ENCODE results near the gene SSBP3. TPM values are rescaled to one million over a fixed set of nuclear protein-coding genes. Genes with fewer than 3 reads are reported as not detected.

SSBP3 gene
- total RNA-seq, 4 donors from 2014 or later: 19.3 to 40.5 (median 31.3) TPM

DNA sequence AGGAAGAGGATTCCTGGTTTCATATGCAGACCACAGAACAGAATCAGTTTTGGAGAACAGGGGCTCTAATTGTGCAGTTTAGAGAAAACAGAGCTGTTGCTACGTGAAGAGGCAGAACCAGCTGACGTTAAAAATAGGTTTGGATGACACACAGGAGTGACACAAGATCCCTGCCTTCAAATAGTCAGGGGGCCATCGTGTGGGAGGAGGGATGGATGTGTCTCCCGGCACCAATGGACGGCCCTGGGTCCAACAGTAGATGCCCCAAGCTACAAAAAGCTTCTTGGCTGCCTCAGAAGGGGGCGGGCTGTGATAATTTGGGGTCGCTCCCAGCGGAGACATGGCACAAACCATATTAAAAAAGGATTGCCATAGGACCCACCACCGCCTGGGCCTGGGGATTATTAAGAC, 118.4 kb downstream of the SSBP3 start:
- TF ChIP-seq, protein P1, sequence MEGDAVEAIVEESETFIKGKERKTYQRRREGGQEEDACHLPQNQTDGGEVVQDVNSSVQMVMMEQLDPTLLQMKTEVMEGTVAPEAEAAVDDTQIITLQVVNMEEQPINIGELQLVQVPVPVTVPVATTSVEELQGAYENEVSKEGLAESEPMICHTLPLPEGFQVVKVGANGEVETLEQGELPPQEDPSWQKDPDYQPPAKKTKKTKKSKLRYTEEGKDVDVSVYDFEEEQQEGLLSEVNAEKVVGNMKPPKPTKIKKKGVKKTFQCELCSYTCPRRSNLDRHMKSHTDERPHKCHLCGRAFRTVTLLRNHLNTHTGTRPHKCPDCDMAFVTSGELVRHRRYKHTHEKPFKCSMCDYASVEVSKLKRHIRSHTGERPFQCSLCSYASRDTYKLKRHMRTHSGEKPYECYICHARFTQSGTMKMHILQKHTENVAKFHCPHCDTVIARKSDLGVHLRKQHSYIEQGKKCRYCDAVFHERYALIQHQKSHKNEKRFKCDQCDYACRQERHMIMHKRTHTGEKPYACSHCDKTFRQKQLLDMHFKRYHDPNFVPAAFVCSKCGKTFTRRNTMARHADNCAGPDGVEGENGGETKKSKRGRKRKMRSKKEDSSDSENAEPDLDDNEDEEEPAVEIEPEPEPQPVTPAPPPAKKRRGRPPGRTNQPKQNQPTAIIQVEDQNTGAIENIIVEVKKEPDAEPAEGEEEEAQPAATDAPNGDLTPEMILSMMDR (IDR thresholded peaks at IDR 0.05): no peak
- TF ChIP-seq POLR2A (IDR thresholded peaks at IDR 0.05): no peak
- no peak for DNase-seq (ENCODE audit: low spot score in 2 of 2)
- H3K4me3 ChIP-seq (ENCODE audit: low read depth, poor library complexity, severe bottlenecking): no peak overlapping the region
- 53 to 56% methylated on average over 9 of the region's 9 CpGs for whole genome bisulfite sequencing, 2 donors
- intact Hi-C loops (cut with DNase I; ENCODE audit: low total_unique reads): no loop called here

DNA sequence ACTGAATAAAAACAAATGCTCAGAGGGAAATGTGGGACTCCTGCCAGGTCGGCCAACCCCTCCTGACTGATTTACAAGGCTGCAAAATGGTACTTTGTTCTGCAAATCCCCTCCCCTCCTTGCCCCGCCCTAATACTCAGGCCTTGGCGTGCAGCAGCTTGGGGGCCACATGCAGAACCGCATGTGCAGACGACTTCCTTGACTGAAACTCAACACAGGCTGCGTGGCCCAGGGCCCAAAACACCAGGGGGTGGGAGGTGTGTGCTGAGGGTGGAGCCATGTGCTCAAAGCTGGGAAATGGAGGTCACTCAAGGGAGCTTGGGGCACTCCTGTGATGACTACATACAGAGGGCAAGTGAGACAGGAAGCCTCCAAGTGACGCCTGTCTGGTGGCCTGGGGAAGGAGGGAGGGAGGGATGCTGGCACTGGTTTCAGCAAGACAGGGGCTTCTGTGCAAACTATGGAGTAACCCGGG, 119.0 kb downstream of the SSBP3 start:
- peak; percentile 74 to 94 for DNase-seq (ENCODE audit: low spot score in 2 of 2)
- intact Hi-C loops (cut with DNase I; ENCODE audit: low total_unique reads): no loop called here
- H3K4me3 ChIP-seq (ENCODE audit: low read depth, poor library complexity, severe bottlenecking): no peak overlapping the region
- WGBS, 2 donors: 4 to 17% methylated on average over 8 of the region's 8 CpGs
- TF ChIP-seq, protein P1 (IDR thresholded peaks at IDR 0.05): no peak
- no peak for TF ChIP-seq POLR2A (IDR thresholded peaks at IDR 0.05)

DNA sequence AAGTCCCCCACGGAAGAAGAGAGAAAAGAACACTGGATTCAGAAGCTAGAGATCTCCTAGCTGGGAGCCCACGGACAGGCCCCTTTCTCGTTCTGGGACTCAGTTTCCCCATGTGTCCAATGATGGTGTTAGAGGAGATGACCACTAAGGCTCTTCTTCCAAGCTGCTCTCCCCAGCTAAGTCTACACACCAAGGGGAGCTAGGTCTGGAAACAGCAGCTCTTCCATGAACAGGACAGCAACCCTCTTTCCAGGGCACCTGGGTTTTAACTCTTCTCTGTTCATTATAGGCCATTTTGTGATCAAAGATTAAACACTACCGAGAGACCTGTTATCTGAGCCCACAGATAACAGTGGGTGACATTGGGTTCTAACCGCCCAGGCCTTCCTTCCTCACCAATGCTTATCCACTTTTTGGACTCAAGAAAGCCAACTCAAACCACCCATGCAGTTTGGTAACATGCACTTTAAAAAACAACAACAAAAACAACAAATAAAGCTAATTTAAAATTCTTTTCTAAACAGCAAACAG, 120.3 kb downstream of the SSBP3 start:
- WGBS, 2 donors: 96 to 97% methylated on average over 5 of the region's 5 CpGs
- no peak overlapping the region for H3K4me3 ChIP-seq (ENCODE audit: low read depth, poor library complexity, severe bottlenecking)
- intact Hi-C loops (cut with DNase I; ENCODE audit: low total_unique reads): no loop called here
- no peak for DNase-seq (ENCODE audit: low spot score in 2 of 2)
- no peak for TF ChIP-seq POLR2A (IDR thresholded peaks at IDR 0.05)
- TF ChIP-seq, protein P1 (IDR thresholded peaks at IDR 0.05): no peak

DNA sequence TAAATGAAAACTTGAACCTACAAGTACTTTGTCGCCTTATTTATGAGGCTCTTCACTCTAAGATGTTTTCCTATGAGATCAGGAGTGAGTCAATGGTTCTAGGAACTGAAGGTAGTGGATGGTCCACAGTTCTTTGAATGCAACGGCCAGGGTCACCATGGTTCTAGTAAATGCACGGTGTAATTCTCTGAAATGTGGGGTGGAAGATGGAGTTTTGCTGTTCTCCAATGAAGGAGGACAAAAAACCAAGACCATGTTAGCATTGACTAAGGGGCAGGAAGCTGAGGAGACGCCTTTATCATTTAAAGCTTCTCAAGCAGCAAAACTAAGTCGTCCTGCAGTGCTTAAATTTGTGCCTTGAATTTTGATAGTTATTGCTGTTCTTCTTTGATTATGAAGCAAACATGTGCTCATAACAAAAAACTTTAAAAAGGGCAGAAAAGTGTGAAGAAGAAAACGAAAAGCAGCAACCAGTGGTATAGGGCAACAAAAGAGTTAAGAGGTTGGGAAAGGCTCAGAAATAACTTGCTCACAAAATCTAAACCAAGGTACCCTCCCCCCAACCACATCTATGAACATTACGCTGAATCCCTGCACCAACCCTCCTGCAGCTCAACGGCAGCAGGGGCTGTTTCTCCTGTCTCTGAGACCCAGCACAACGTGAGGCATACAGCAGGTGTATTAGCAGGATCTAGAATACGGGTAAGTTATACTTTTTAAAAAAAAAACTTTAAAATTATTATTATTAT, 121.2 kb downstream of the SSBP3 start:
- intact Hi-C loops (cut with DNase I; ENCODE audit: low total_unique reads): no loop called here
- TF ChIP-seq, protein P1 (IDR thresholded peaks at IDR 0.05): no peak
- TF ChIP-seq POLR2A (IDR thresholded peaks at IDR 0.05): no peak
- no peak overlapping the region for H3K4me3 ChIP-seq (ENCODE audit: low read depth, poor library complexity, severe bottlenecking)
- 93 to 94% methylated on average over 10 of the region's 10 CpGs for WGBS, 2 donors
- no peak for DNase-seq (ENCODE audit: low spot score in 2 of 2)

DNA sequence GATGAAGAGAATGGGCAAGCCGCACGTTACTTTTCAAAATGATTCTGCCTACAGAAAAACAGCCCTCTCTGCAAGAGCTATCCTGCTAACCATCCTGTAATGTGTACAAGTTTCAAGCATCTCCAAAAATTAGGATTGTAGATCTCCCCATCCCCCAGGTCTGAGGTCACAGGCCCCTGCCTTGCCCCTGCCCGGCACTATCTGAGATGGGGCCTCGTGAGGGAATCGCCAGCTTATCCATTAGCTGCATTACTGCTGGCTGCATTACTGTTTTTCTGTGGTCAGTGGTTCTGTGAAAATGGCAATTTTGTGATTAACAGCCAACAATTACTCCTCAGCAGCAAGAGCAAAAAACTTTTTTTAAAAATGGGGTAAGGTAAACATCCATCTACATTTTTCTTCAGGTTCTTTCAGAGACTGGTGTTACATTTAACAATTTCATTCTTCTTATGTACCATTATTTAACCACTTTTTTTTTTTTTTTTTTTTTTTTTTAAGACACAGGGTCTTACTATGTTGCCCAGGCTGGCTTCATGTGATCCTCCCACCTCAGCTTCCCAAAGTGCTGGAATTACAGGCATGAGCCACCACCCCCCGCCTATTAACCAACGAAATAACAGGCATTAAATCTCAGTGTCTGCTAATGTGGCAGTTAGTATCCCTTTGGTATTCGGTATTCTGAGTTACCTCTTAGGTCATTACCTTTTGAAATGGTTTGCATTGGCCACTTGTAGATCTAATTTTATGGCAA, 122.4 kb downstream of the SSBP3 start:
- no peak for DNase-seq (ENCODE audit: low spot score in 2 of 2)
- whole genome bisulfite sequencing, 2 donors: 92 to 93% methylated on average over 8 of the region's 8 CpGs
- no peak overlapping the region for H3K4me3 ChIP-seq (ENCODE audit: low read depth, poor library complexity, severe bottlenecking)
- no peak for TF ChIP-seq POLR2A (IDR thresholded peaks at IDR 0.05)
- TF ChIP-seq, protein P1 (IDR thresholded peaks at IDR 0.05): no peak
- intact Hi-C loops (cut with DNase I; ENCODE audit: low total_unique reads): no loop called here
